T-helper 17 cell (primary cell): ENCODE results near the gene HTR3E. TPM values are rescaled to one million over a fixed set of nuclear protein-coding genes. Genes with fewer than 3 reads are reported as not detected.
"Not testable (repeated sequence)": the region's sequence is repeated elsewhere in the genome, so short reads cannot be mapped to it uniquely, and the experiment has no call there.

ENCODE experiments used
- ATAC-seq: fragments of 150-1000 bp; cut with Tn5 transposase; 2 replicates; pipeline ENCODE4 v1.10.0; 2021; ENCODE audit warnings: mild to moderate bottlenecking, moderate library complexity
- DNase-seq, 3 donors: peaks; one replicate each; pipeline versions ENCODE4 v3.0.0 to v3.0.0-alpha.2; 2020 to 2021
- H3K9me3 ChIP-seq: one replicate; pipeline ENCODE4 v1.7.0; 2013; ENCODE audit warnings: low read length, mild to moderate bottlenecking; ENCODE audit not compliant: control insufficient read depth, poor library complexity, severe bottlenecking
- H3K27ac Mint-ChIP-seq: one replicate; pipeline ENCODE4 v1.8.0; 2022; ENCODE audit warnings: mild to moderate bottlenecking, moderate library complexity, mixed read lengths
- H3K27me3 Mint-ChIP-seq: one replicate; pipeline ENCODE4 v1.8.0; 2022; ENCODE audit warnings: mixed read lengths
- H3K36me3 Mint-ChIP-seq: one replicate; pipeline ENCODE4 v1.8.0; 2022; ENCODE audit warnings: low read depth, mixed read lengths
- H3K4me1 Mint-ChIP-seq: one replicate; pipeline ENCODE4 v1.8.0; 2022; ENCODE audit warnings: mild to moderate bottlenecking, mixed read lengths
- H3K4me3 Mint-ChIP-seq: one replicate; pipeline ENCODE4 v1.8.0; 2022; ENCODE audit warnings: mild to moderate bottlenecking, moderate library complexity, mixed read lengths
- total RNA-seq, 4 donors: library from RNA in 2 of 4; stranded (reverse) in 2 of 4; gene quantifications; one replicate each; pipeline ENCODE4 v1.2.3 and lab custom pipeline; 2022 to 2026

HTR3E gene
- total RNA-seq, 2 donors from 2014 or later: not detected

GRCh38 chr3:184078851-184079250 is 18.0 kb upstream of the HTR3E start:
- ATAC-seq: no peak
- no peak overlapping the region for H3K27ac Mint-ChIP-seq

GRCh38 chr3:184081116-184081830 is 15.6 kb upstream of the HTR3E start:
- DNase-seq (no peak), ATAC-seq (no peak)
- no peaks in the 10 kb centered on the region for H3K9me3 ChIP-seq
- H3K4me1 Mint-ChIP-seq: no peaks in the 10 kb centered on the region
- no peak overlapping the region for H3K4me3 Mint-ChIP-seq
- H3K36me3 Mint-ChIP-seq: peaks cover 2% of the 10 kb centered on the region
- no peak overlapping the region for H3K27ac Mint-ChIP-seq
- no peaks in the 10 kb centered on the region for H3K27me3 Mint-ChIP-seq

More at GRCh38 chr3:184078851-184079250, 18.0 kb upstream of the HTR3E start:
- H3K36me3 Mint-ChIP-seq: peaks cover 3% of the 10 kb centered on the region
- H3K4me1 Mint-ChIP-seq: no peaks in the 10 kb centered on the region
- H3K9me3 ChIP-seq: no peaks in the 10 kb centered on the region
- H3K4me3 Mint-ChIP-seq: no peak overlapping the region
- peaks cover 3% of the 10 kb centered on the region for H3K27me3 Mint-ChIP-seq
- no peak for DNase-seq

GRCh38 chr3:184082034-184082433 is 14.8 kb upstream of the HTR3E start:
- Mint-ChIP-seq H3K27ac (no peak overlapping the region), H3K36me3 (peaks cover 3% of the 10 kb centered on the region), H3K4me3 (no peak overlapping the region), H3K27me3 (no peaks in the 10 kb centered on the region), H3K4me1 (no peaks in the 10 kb centered on the region)
- no peak for ATAC-seq
- H3K9me3 ChIP-seq: no peaks in the 10 kb centered on the region
- DNase-seq: no peak

- no peaks in the 10 kb centered on the region for H3K4me1 Mint-ChIP-seq
- DNase-seq: no peak
- peaks cover 2% of the 10 kb centered on the region for H3K36me3 Mint-ChIP-seq
- no peak for ATAC-seq
- H3K27ac Mint-ChIP-seq: no peak overlapping the region
- no peaks in the 10 kb centered on the region for H3K9me3 ChIP-seq
- no peaks in the 10 kb centered on the region for H3K27me3 Mint-ChIP-seq
- no peak overlapping the region for H3K4me3 Mint-ChIP-seq
Measured at GRCh38 chr3:184082465-184082864, 14.4 kb upstream of the HTR3E start.

GRCh38 chr3:184085389-184085852 is 11.4 kb upstream of the HTR3E start:
- H3K4me1 Mint-ChIP-seq: no peaks in the 10 kb centered on the region
- H3K27me3 Mint-ChIP-seq: no peaks in the 10 kb centered on the region
- ATAC-seq: peak; percentile 25
- H3K4me3 Mint-ChIP-seq: no peak overlapping the region
- H3K36me3 Mint-ChIP-seq: peaks cover 2% of the 10 kb centered on the region
- DNase-seq: no peak
- H3K9me3 ChIP-seq: no peaks in the 10 kb centered on the region
- H3K27ac Mint-ChIP-seq: no peak overlapping the region

- H3K4me1 Mint-ChIP-seq: no peaks in the 10 kb centered on the region
- H3K9me3 ChIP-seq: peaks cover 8% of the 10 kb centered on the region
- H3K36me3 Mint-ChIP-seq: no peaks in the 10 kb centered on the region
- no peak overlapping the region for H3K4me3 Mint-ChIP-seq
- ATAC-seq (no peak), DNase-seq (no peak)
- H3K27ac Mint-ChIP-seq: no peak overlapping the region
- H3K27me3 Mint-ChIP-seq: peaks cover 7% of the 10 kb centered on the region
Measured at GRCh38 chr3:184092199-184092598, 4.7 kb upstream of the HTR3E start.

GRCh38 chr3:184097556-184097955 is 692 bp downstream of the HTR3E start:
- ATAC-seq: no peak
- no peak overlapping the region for H3K4me3 Mint-ChIP-seq

GRCh38 chr3:184099806-184100686 is 3.2 kb downstream of the HTR3E start:
- no peak overlapping the region for H3K27ac Mint-ChIP-seq
- H3K36me3 Mint-ChIP-seq: no peaks in the 10 kb centered on the region
- H3K4me3 Mint-ChIP-seq: no peak overlapping the region
- peaks cover 6% of the 10 kb centered on the region for H3K27me3 Mint-ChIP-seq
- no peaks in the 10 kb centered on the region for H3K9me3 ChIP-seq
- H3K4me1 Mint-ChIP-seq: peaks cover 3% of the 10 kb centered on the region
- no peak for DNase-seq
- ATAC-seq: no peak

More at GRCh38 chr3:184097556-184097955, 692 bp downstream of the HTR3E start:
- peaks cover 7% of the 10 kb centered on the region for H3K27me3 Mint-ChIP-seq
- no peaks in the 10 kb centered on the region for H3K9me3 ChIP-seq
- no peaks in the 10 kb centered on the region for H3K4me1 Mint-ChIP-seq
- DNase-seq: no peak
- H3K36me3 Mint-ChIP-seq: no peaks in the 10 kb centered on the region
- H3K27ac Mint-ChIP-seq: no peak overlapping the region

- no peak for DNase-seq
- H3K27me3 Mint-ChIP-seq: peaks cover 6% of the 10 kb centered on the region
- peaks cover 5% of the 10 kb centered on the region for H3K4me1 Mint-ChIP-seq
- peaks cover 7% of the 10 kb centered on the region for H3K36me3 Mint-ChIP-seq
- no peak for ATAC-seq
- H3K4me3 Mint-ChIP-seq: peak overlapping the region; percentile 12
- no peak overlapping the region for H3K27ac Mint-ChIP-seq
- no peaks in the 10 kb centered on the region for H3K9me3 ChIP-seq
Measured at GRCh38 chr3:184110316-184110725, 13.5 kb downstream of the HTR3E start.

GRCh38 chr3:184116017-184116416 is 19.2 kb downstream of the HTR3E start:
- Mint-ChIP-seq H3K36me3 (peaks cover 12% of the 10 kb centered on the region), H3K27me3 (peaks cover 13% of the 10 kb centered on the region), H3K4me3 (no peak overlapping the region), H3K27ac (no peak overlapping the region), H3K4me1 (no peaks in the 10 kb centered on the region)
- ATAC-seq (no peak), DNase-seq (no peak)
- no peaks in the 10 kb centered on the region for H3K9me3 ChIP-seq

GRCh38 chr3:184117636-184118035 is 20.8 kb downstream of the HTR3E start:
- Mint-ChIP-seq H3K36me3 (peaks cover 12% of the 10 kb centered on the region), H3K27ac (no peak overlapping the region), H3K4me3 (no peak overlapping the region), H3K27me3 (peaks cover 13% of the 10 kb centered on the region), H3K4me1 (no peaks in the 10 kb centered on the region)
- no peaks in the 10 kb centered on the region for H3K9me3 ChIP-seq
- ATAC-seq (no peak), DNase-seq (no peak)

- not testable (repeated sequence) for H3K36me3 Mint-ChIP-seq, H3K4me1 Mint-ChIP-seq, DNase-seq, ATAC-seq, H3K9me3 ChIP-seq, H3K4me3 Mint-ChIP-seq, H3K27ac Mint-ChIP-seq, H3K27me3 Mint-ChIP-seq
Measured at GRCh38 chr3:184121031-184121430, 24.2 kb downstream of the HTR3E start.

- H3K4me3 Mint-ChIP-seq: no peak overlapping the region
- no peaks in the 10 kb centered on the region for H3K4me1 Mint-ChIP-seq
- H3K9me3 ChIP-seq: no peaks in the 10 kb centered on the region
- ATAC-seq (no peak), DNase-seq (no peak)
- no peaks in the 10 kb centered on the region for H3K36me3 Mint-ChIP-seq
- no peak overlapping the region for H3K27ac Mint-ChIP-seq
- no peaks in the 10 kb centered on the region for H3K27me3 Mint-ChIP-seq
Measured at GRCh38 chr3:184126006-184126405, 29.1 kb downstream of the HTR3E start.
